HG02973 (cell line): ENCODE data around the gene NAPG.
"Not testable (repeated sequence)": the region's sequence is repeated elsewhere in the genome, so short reads cannot be mapped to it uniquely, and the experiment has no call there.

Experiments
- ATAC-seq: cut with Tn5 transposase; IDR thresholded peaks from one replicate; pipeline ENCODE4 v1.9.1; 2021; ENCODE audit warnings: moderate library complexity; ENCODE audit not compliant: unreplicated experiment

The NAPG gene

GRCh38 chr18:10577842-10578572 is 52.2 kb downstream of the NAPG start:
- ATAC-seq, result not testable (repeated sequence)

DNA sequence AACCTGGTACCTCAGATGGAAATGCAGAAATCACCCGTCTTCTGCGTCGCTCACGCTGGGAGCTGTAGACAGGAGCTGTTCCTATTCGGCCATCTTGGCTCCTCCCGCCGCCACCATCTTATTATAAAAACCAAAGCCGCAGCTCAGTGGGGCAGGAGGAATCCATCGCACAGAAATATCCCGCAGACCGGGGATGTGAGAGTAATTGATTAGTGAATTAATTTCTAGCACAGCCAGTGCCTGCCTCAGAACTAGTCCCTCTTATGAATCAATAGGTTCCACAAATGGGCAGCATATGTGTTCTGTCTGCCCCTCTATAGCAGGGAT is 52.7 kb downstream of the NAPG start:
- not testable (repeated sequence) for ATAC-seq

- ATAC-seq, result no peak
These were observed 53.4 kb downstream of the NAPG start for GRCh38 chr18:10579079-10579867.

- no peak for ATAC-seq
These were observed 54.4 kb downstream of the NAPG start for GRCh38 chr18:10580215-10580614.

DNA sequence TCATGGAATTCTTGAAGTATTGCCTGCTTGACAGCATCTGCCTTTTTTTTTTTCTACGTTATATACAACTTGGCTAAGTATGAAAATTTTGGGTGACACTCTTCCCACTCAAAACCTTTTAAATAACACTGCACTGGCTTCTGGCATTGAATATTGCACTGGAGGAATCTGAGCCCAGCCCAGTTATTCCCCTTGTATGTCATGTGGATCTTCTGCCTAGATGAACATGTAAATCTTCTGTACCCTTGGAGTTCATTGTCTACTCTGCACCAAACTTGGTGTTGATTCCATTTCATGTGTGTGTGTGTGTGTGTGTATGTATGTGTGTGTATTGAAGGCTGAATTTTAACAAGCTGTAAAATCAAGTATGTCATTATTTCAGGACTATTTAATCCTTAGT is 59.4 kb downstream of the NAPG start:
- ATAC-seq, result no peak

GRCh38 chr18:10588975-10589374 is 63.1 kb downstream of the NAPG start:
- ATAC-seq, result no peak

GRCh38 chr18:10590412-10590811 is 64.6 kb downstream of the NAPG start:
- no peak for ATAC-seq

DNA sequence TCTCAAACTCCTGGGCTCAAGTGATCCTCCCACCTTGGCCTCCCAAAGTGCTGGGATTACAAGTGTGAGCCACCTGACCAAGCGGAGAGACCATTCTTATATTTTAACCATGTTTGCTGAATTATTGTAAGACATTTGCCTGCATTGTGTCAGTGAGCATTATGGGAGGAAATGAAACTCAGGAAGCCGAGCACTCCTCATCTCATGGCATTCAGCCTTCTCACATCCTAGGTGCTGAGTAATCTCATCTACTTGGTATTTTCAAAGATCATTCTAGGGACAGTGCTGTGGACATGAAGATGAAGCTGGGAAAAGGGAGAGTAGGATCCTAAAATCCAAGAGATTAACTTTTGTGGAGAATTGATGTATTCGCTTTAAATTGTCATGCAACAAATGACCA is 66.1 kb downstream of the NAPG start:
- ATAC-seq, result no peak

DNA sequence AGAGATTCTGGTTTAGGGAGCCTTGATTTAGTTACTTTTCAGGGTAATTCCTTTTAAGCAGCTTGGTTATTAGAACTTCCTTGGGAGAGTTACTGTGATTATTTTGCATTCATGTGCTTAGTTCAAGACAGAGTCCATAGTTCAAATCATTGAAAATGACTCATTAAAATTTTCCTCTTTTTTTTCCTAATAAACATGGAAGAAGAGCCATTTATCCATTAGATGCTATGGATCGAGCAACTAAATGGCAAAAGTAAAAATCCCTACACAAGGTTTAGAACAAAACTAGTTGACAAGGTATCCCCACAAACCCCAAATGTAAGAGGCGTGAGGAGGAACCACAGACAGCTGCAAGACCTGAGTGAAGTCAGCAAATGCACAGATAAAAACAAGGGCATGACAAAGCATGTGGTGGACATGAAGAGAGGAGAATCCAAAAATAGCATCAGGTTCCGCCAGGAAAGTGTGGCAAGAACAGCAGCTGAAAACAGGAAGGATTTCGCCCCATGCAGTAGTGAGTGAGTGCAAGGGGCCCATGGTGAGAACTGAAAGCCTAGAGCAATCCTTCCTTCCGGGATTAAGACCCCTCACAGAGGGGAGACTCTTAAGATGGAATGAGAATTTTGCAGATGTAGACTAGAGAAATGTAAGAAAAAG is 67.7 kb downstream of the NAPG start:
- ATAC-seq, result not testable (repeated sequence)

GRCh38 chr18:10595917-10596316 is 70.1 kb downstream of the NAPG start:
- not testable (repeated sequence) for ATAC-seq

DNA sequence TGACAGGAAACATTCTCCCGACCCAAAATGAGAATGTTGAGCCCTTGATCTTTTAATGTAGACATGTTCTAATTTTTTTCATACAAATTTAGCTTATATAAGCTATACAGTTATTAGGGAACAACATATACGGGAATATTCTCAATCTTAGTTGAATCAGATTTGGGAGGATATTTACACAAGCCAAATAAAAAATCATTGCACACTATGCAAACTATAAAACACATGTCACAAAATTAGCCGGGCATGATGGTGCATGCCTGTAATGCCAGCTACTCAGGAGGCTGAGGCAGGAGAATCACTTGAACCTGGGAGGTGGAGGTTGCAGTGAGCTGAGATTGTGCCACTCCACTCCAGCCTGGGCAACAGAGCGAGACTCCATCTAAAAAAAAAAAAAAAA is 71.9 kb downstream of the NAPG start:
- not testable (repeated sequence) for ATAC-seq

GRCh38 chr18:10600701-10601100 is 74.9 kb downstream of the NAPG start:
- not testable (repeated sequence) for ATAC-seq
